GM10847 (cell line): ENCODE data around the gene R3HDML.

Experiments
- POLR2A ChIP-seq: IDR thresholded peaks from 2 replicates; pipeline ENCODE4 v1.6.1; 2011; ENCODE audit not compliant: insufficient read length; ENCODE audit errors: extremely low read depth

The R3HDML gene

GRCh38 chr20:44319839-44320422 lies 16.9 kb upstream of the R3HDML start:
- no peak for TF ChIP-seq POLR2A

- TF ChIP-seq POLR2A = no peak
Measured at GRCh38 chr20:44324343-44324742, 12.5 kb upstream of the R3HDML start.

DNA sequence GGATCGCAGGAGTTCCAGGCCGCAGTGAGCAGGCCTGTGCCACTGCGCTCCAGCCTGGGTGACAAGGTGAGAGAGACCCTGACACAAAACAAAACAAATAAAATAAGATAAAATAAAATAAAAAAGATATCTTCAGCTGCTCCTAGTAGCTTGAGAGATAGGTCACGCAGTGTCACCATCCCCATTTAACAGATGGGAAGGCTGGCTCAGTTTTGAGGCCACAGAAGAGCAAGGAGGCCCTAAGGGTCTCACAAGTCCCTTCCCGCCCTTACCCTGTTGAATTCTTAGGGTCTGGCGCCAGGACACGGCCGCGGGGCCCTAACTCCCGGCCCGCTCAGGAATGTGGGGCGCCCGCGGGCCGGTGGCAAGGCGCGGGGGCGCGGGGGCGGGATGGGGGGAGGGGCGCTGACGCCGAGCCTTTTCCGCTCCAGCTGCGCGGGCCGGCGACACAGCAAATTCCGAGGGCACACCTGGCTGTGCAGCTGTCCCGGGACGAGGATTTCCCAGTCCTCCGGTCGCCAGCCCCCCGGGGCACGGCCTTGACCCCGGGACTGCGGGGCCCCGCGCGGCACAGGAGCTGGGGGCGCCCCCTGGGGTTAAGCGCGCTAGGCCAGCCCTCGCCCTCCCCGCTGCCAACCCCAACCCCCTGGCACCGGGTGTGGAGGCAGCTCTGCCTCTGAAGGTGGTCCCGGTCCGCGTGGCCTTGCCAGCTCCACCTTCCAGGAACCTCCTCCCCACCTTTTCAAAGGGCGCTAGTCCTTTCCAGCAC lies 10.3 kb upstream of the R3HDML start:
- TF ChIP-seq POLR2A = no peak

- no peak for TF ChIP-seq POLR2A
Measured at GRCh38 chr20:44328428-44328827, 8.4 kb upstream of the R3HDML start.

DNA sequence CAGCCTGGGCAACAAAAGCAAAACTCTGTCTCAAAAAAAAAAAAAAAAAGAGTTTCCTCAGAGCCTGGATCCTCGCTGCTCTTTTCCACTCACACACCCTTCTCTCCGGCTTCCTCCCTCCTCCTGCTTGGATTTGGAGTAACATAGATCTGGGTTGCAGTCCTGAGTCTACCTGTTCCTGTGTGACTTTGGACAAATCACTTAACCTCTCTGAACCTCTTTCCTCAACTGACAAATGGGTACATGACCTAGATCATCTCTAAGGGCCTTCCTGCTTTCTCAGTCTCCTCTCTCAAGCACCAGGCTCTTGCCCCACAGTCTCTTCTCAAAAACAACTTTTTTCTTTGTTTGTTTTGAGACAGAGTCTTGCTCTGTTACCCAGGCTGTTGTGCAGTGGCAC lies 5.6 kb upstream of the R3HDML start:
- TF ChIP-seq POLR2A = no peak

DNA sequence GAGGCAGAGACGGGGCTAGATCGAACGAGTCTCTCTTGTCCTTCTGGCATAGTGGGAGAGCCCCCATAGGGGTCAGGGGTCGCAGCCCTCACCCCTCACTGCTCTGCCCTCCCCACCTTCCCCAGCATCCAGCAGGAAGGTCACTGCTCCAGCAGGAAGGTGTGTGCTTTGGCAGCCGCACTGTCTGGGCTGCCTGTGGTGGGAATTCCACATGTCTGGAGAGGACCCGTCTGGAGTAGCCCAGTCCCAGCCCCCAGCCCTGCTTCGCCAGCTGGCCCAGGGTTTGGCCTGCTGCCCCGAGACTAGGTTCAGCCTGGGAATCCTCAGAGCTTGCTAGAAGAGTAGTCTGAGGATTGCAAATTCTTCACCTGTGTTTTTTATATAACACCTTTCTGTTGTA lies 2.5 kb upstream of the R3HDML start:
- TF ChIP-seq POLR2A = no peak

DNA sequence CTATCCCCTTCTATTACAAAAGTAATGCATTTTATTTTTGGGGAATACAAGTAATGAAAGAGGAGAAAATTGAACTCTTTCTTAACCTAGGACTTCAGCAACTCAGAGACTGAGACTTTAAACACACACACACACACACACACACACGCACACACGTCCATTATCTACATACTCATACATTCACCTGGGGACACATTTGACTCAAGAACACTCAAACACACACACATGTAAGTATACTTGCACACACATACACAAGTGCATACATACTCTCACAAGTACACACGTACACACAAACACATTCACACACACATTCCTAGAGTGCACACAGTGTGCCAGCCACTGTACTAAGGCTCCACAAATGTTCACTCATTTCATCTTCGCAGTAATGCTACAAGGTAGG lies 2.1 kb upstream of the R3HDML start:
- no peak for TF ChIP-seq POLR2A

DNA sequence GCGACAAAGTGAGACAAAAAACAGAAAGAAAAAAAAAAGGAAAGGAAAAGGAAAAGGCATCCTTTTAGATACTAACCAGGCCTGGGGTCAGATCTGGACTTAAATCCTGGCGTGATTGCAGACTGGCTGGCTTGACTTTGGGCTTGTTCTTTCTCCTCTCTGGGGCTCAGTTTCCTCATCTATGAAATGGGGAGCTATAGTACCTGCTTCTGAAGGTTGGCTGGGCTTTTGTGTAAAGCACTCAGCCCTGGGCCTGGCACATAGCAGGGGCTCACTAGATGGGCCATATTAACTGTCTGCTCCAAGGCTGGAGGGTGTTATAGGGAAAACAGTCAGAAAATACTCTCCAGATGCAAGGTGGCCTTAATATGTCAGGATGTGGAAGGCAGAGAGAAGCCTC lies 1.2 kb upstream of the R3HDML start:
- no peak for TF ChIP-seq POLR2A

DNA sequence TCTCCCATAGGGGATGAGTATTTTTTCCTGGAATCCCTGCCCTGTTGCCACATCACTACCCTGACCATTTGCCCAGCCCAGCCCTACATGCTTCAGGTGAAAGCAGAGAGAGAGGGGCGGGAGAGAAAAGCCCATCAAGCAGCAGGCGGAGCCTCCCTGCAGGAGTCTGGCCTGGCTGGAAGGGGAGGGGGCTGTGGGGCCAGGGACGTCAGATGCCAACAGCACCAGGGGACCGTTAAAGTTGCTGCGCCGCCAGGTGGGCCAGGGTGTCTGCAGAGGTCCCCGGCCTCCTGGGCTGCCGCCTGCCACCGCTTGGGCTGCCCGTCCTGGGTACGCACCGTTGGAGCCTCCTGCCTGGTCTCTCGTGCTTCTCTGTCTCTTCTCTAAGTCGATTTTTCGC lies 757 bp upstream of the R3HDML start:
- no peak for TF ChIP-seq POLR2A

GRCh38 chr20:44342248-44342647 lies 5.4 kb downstream of the R3HDML start:
- no peak for TF ChIP-seq POLR2A

DNA sequence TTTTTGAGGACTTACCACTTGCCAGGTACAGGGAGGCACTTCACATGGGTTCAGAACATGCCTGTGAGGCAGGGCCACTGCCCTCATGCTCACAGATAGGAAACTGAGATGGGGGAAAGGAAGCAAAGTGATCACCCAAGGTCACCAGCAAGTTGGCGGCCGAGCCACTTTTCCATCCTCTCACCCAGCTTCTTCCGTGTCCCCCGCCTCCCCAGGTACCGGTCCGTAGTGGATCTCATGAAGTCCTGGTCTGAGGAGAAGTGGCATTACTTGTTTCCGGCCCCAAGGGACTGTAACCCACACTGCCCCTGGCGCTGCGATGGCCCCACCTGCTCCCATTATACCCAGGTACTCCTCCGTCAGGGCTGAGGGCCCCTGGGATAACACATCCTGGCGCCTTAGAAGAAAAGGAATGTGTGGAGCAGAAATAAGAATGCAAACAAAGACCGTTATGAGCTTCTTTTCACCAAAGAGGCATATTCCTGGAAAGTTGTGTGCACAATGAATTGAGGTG lies 6.4 kb downstream of the R3HDML start:
- TF ChIP-seq POLR2A = no peak

- no peak for TF ChIP-seq POLR2A
Measured at GRCh38 chr20:44344723-44345122, 7.9 kb downstream of the R3HDML start.

GRCh38 chr20:44345147-44345546 lies 8.3 kb downstream of the R3HDML start:
- no peak for TF ChIP-seq POLR2A

GRCh38 chr20:44348168-44348659 lies 11.4 kb downstream of the R3HDML start:
- no peak for TF ChIP-seq POLR2A

- TF ChIP-seq POLR2A = no peak
Measured at GRCh38 chr20:44349349-44349748, 12.5 kb downstream of the R3HDML start.

GRCh38 chr20:44350567-44350966 lies 13.7 kb downstream of the R3HDML start:
- TF ChIP-seq POLR2A = no peak
